Activated CD4-positive, alpha-beta T cell treated with anti-CD3 and anti-CD28 coated beads, Interleukin-2, amount 10 ng/mL, durations not matched to agents 24 days and 14 days (primary cell): ENCODE measurements around the gene AOC2. TPM values are rescaled to one million over a fixed set of nuclear protein-coding genes. Genes with fewer than 3 reads are reported as not detected.
"Not testable (repeated sequence)": the region's sequence is repeated elsewhere in the genome, so short reads cannot be mapped to it uniquely, and the experiment has no call there.

Experiments used
- DNase-seq: peaks from one replicate; pipeline ENCODE4 v3.0.0; 2022
- H3K27ac Mint-ChIP-seq: one replicate; pipeline ENCODE4 v1.8.0; 2022; ENCODE audit warnings: mild to moderate bottlenecking, mixed read lengths
- H3K27me3 Mint-ChIP-seq: one replicate; pipeline ENCODE4 v1.8.0; 2022; ENCODE audit warnings: mixed read lengths
- H3K36me3 Mint-ChIP-seq: one replicate; pipeline ENCODE4 v1.8.0; 2022; ENCODE audit warnings: low read depth, mild to moderate bottlenecking, mixed read lengths
- H3K4me1 Mint-ChIP-seq: one replicate; pipeline ENCODE4 v1.8.0; 2021; ENCODE audit warnings: mixed read lengths
- H3K4me3 Mint-ChIP-seq: one replicate; pipeline ENCODE4 v1.8.0; 2022; ENCODE audit warnings: mild to moderate bottlenecking, moderate library complexity, mixed read lengths
- H3K9me3 Mint-ChIP-seq: one replicate; pipeline ENCODE4 v1.8.0; 2021; ENCODE audit warnings: mixed read lengths
- intact Hi-C: fragments of 100-400 bp; cut with micrococcal nuclease; formaldehyde crosslinking; loops from one replicate; pipeline ENCODE4 v1.15.1; 2023
- total RNA-seq: library from RNA; stranded (reverse); gene quantifications from 2 replicates; pipeline ENCODE4 v1.2.3, GENCODE V29; 2022

Gene AOC2
- total RNA-seq, 1 donor from 2014 or later = 3.3 TPM

DNA sequence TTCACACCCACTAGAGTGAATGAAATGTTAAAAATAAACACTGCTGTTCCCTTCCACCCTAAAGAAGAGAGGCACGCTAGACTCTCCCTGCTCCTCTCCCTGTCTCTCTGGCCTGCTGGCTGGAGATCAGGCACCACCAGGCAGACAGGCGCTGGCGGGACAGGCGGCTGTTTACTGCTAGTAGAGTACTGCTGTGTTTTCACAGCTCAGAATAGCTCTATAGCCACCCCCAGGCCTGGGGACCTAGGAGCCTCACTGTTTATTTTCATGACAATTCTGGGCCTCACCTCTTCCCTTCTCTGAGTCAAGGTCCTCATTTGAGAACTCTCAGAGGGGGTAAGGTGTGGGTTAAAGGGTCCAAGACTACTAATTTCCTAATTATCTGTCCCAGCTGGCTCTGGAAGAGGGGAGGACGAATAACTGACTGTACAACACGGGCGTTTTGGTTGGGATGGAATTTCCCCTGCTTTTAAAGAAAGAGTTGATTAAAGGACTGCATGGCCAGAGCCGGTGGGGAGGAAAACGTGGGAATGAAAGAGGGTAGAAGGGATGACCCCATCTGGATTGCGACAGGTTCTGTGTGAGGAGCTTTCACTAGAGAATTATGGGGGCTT lies 47.3 kb downstream of the AOC2 start:
- Mint-ChIP-seq H3K36me3 (no peaks in the 10 kb centered on the region), H3K4me1 (peaks cover 2% of the 10 kb centered on the region)

DNA sequence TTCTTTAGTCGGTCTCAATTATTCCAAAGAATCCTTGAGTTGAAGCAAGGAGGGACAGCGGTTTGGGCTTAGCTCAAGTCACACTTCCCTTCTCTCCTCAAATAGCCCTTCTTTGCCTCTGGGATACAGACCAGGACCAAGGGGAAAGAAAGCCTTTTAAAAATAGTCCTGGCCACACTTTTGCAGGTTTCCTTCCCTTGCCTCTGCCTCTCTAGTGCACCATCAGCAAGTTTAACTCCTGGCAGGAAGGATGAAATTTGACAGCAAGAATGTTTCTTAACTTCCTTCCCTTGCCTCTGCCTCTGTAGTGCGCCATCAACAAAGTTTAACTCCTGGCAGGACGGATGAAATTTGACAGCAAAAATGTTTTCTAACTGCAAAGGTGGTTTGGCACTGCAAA lies 49.0 kb downstream of the AOC2 start:
- intact Hi-C loops = no loop called here
- H3K36me3 Mint-ChIP-seq = no peaks in the 10 kb centered on the region
- peaks cover 15% of the 10 kb centered on the region for H3K27me3 Mint-ChIP-seq
- no peak overlapping the region for H3K4me3 Mint-ChIP-seq
- no peak overlapping the region for H3K27ac Mint-ChIP-seq
- no peaks in the 10 kb centered on the region for H3K9me3 Mint-ChIP-seq
- DNase-seq = no peak
- H3K4me1 Mint-ChIP-seq = peaks cover 2% of the 10 kb centered on the region

More for the DNA sequence above, 47.3 kb downstream of the AOC2 start:
- H3K27me3 Mint-ChIP-seq = peaks cover 13% of the 10 kb centered on the region
- DNase-seq = no peak
- no peaks in the 10 kb centered on the region for H3K9me3 Mint-ChIP-seq
- H3K4me3 Mint-ChIP-seq = no peak overlapping the region
- intact Hi-C loops = no loop called here
- no peak overlapping the region for H3K27ac Mint-ChIP-seq

DNA sequence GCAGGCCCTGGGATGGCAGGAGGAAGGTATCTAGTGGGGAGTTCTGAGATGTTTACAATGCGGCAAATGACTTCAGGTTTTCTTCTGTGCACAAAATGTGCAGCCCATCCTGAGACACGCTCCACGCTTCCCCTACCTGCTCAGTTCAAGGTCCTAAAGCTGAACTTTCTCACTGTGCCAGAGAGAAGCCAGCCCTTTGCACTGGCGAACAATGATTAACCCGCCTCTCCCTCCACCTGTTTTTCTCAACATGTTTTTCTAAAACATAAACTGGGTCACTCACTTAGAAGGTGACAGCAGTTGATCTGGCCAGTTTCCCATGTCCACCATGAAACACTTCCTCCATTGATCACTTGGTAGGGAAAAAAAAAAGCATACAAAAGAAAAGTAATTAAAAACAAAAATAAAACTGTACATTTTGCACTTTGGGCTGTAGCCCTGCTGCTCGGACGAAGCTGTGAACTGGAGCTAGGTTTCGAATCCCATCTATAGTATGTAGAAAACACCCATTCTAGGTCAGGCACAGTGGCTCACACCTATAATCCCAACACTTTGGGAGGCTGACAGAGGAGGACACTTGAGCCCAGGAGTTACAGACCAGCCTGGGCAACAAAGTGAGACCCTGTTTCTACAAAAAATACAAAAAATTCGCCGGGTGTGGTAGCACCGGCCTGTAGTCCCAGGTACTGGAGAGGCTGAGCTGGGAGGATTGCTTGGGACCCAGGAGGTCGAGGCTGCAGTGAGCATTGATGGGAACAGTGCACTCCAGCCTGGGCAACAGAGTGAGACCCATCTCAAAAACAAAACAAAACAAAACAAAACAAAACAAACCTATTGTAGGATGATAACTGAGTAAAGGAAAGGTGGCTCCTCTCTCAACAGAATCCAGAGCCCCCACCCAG lies 50.2 kb downstream of the AOC2 start:
- Mint-ChIP-seq H3K9me3 (no peaks in the 10 kb centered on the region), H3K4me3 (no peak overlapping the region), H3K4me1 (peaks cover 2% of the 10 kb centered on the region), H3K27ac (no peak overlapping the region), H3K27me3 (peaks cover 15% of the 10 kb centered on the region), H3K36me3 (no peaks in the 10 kb centered on the region)
- intact Hi-C loops = no loop called here
- no peak for DNase-seq

DNA sequence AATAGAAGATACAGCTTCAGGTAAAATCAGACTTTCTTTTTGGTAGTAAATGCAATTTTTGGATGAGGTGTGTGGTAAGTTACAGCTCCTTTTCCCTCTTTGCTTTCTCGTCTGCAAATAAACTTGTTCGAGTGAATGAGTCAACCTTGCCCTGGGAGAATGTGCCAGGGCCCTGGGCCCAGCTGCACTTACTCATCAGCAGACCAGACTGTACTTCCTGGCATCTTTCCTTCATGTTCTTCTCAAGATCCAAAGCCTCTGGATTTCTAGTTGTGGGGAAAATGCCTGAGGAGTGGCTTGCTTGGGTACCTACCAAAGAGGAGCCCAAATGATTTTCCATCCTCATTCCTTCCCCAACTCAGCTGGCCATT lies 50.8 kb downstream of the AOC2 start:
- no peak for DNase-seq
- intact Hi-C loops = no loop called here
- H3K4me3 Mint-ChIP-seq = no peak overlapping the region
- H3K4me1 Mint-ChIP-seq = peaks cover 2% of the 10 kb centered on the region
- no peaks in the 10 kb centered on the region for H3K36me3 Mint-ChIP-seq
- peaks cover 16% of the 10 kb centered on the region for H3K27me3 Mint-ChIP-seq
- H3K27ac Mint-ChIP-seq = no peak overlapping the region
- H3K9me3 Mint-ChIP-seq = no peaks in the 10 kb centered on the region

DNA sequence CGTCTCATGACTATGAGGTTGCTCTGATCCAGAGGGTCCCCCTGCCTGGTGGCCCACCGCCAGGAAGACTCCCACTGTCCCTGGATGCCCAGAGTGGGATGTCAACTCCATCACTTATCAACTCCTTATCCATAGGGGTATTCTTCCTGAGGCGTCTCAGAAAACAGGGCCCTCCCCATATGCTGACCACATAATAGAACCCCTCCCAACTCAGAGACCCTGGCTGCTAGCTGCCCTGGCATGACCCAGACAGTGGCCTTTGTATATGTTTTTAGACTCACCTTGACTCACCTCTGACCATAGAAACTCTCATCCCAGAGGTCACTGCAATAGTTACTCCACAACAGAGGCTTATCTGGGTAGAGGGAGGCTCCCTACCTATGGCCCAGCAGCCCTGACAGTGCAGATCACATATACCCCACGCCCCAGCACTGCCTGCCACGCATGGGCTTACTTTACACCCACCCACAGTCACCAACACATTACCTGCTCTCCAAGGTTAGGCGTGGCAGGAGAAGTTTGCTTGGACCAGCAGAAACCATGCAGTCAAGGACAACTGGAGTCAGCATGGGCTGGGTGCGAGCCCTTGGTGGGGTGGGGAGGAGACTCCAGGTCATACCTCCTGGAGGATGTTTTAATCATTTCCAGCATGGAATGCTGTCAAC lies 53.9 kb downstream of the AOC2 start:
- no peak for DNase-seq
- intact Hi-C loops = no loop called here
- no peaks in the 10 kb centered on the region for H3K9me3 Mint-ChIP-seq
- H3K36me3 Mint-ChIP-seq = no peaks in the 10 kb centered on the region
- H3K27ac Mint-ChIP-seq = no peak overlapping the region
- peaks cover 12% of the 10 kb centered on the region for H3K27me3 Mint-ChIP-seq
- H3K4me3 Mint-ChIP-seq = no peak overlapping the region
- peaks cover 2% of the 10 kb centered on the region for H3K4me1 Mint-ChIP-seq

DNA sequence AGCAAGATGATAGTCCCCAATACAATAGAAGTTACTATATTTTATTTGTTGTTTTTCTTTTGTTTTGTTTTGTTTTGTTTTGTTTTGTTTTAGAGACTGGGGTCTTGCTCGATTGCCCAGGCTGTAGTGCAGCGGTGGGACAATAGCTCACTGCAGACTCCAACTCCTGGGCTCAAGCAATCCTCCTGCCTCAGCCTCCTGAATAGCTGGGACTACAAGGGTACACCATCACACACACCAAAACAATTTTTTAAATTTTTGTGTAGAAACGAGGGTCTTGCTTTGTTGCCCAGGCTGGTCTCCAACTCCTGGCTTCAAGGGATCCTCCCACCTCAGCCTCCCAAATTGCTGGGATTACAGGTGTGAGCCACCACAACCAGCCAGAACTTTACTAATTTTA lies 55.6 kb downstream of the AOC2 start:
- H3K36me3 Mint-ChIP-seq, H3K27ac Mint-ChIP-seq, H3K4me3 Mint-ChIP-seq, H3K4me1 Mint-ChIP-seq, DNase-seq, H3K27me3 Mint-ChIP-seq, H3K9me3 Mint-ChIP-seq, intact Hi-C loops: not testable (repeated sequence)

Other genes starting within 250 kb of the AOC2 start
- 35.8 and 38.3 TPM in 2 replicates for gene RETREG3, start 235.2 kb upstream of the AOC2 start, total RNA-seq
- 99.9 and 100 TPM in 2 replicates for gene TUBG1, start 234.9 kb upstream of the AOC2 start, total RNA-seq
- gene TUBG2, start 185.3 kb upstream of the AOC2 start, total RNA-seq = 11.8 and 12.9 TPM in 2 replicates
- gene PLEKHH3, start 167.6 kb upstream of the AOC2 start, total RNA-seq = 0.77 and 1.1 TPM in 2 replicates
- gene CCR10, start 162.7 kb upstream of the AOC2 start, total RNA-seq = 0.17 and 0.75 TPM in 2 replicates
- gene CNTNAP1, start 162.0 kb upstream of the AOC2 start, total RNA-seq = 3.0 and 3.2 TPM in 2 replicates
- 39.5 and 39.6 TPM in 2 replicates for gene EZH1, start 99.5 kb upstream of the AOC2 start, total RNA-seq
- gene RAMP2, start 83.4 kb upstream of the AOC2 start, total RNA-seq = not detected in 2 replicates
- gene VPS25, start 71.1 kb upstream of the AOC2 start, total RNA-seq = 89.5 and 93.7 TPM in 2 replicates
- 0.12 TPM in 2 replicates for gene WNK4, start 64.0 kb upstream of the AOC2 start, total RNA-seq
- gene COA3, start 45.9 kb upstream of the AOC2 start, total RNA-seq = 50.4 and 50.7 TPM in 2 replicates
- gene CNTD1, start 45.7 kb upstream of the AOC2 start, total RNA-seq = not detected in 2 replicates
- gene BECN1, start 20.3 kb upstream of the AOC2 start, total RNA-seq = 94.1 and 106 TPM in 2 replicates
- 232 and 250 TPM in 2 replicates for gene PSME3, start 11.2 kb upstream of the AOC2 start, total RNA-seq
- gene AOC3, start 6.6 kb downstream of the AOC2 start, total RNA-seq = 1.8 and 2.2 TPM in 2 replicates
- gene G6PC1, start 56.2 kb downstream of the AOC2 start, total RNA-seq = not detected in 2 replicates
- 78.2 and 78.4 TPM in 2 replicates for gene AARSD1, start 119.9 kb downstream of the AOC2 start, total RNA-seq
- gene PTGES3L, start 135.5 kb downstream of the AOC2 start, total RNA-seq = 0.66 and 1.4 TPM in 2 replicates
- gene RUNDC1, start 136.0 kb downstream of the AOC2 start, total RNA-seq = 20.2 and 20.5 TPM in 2 replicates
- gene RPL27, start 153.8 kb downstream of the AOC2 start, total RNA-seq = 1,178 and 1,206 TPM in 2 replicates
- gene IFI35, start 162.2 kb downstream of the AOC2 start, total RNA-seq = 51.9 and 55.2 TPM in 2 replicates
- gene VAT1, start 177.8 kb downstream of the AOC2 start, total RNA-seq = 17.9 and 18.8 TPM in 2 replicates
- 0.07 TPM in 2 replicates for gene RND2, start 180.7 kb downstream of the AOC2 start, total RNA-seq